H1 (cell line): ENCODE measurements around the gene GALNT17. TPM values are rescaled to one million over a fixed set of nuclear protein-coding genes. Genes with fewer than 3 reads are reported as not detected.

Source experiments
- CTCF ChIA-PET: fragments of 300-600 bp; sonication (Branson Sonifier 250); formaldehyde crosslinking; loops from one replicate; lab custom pipeline; 2021; ENCODE audit not compliant: partially characterized antibody; lab: Charles Lee
- POLR2A ChIA-PET: fragments of 300-600 bp; sonication (Branson Sonifier 250); formaldehyde crosslinking; loops from one replicate; lab custom pipeline; 2021; ENCODE audit warnings: inconsistent platforms; ENCODE audit not compliant: partially characterized antibody; lab: Charles Lee
- DNase-seq, 2 experiments: peaks; one replicate each; pipeline versions ENCODE4 v3.0.0 to v3.0.0-alpha.2; 2010 to 2022; ENCODE audit warnings: low spot score in 2 of 2, low read depth in 1 of 2, mixed read lengths in 1 of 2
- FAIRE-seq: peaks from 2 replicates; lab custom pipeline; 2011; peaks lifted over from hg19 to GRCh38; lab: Jason Lieb, UNC
- H2AFZ ChIP-seq: 2 replicates; pipeline ENCODE4 v1.8.1; 2012; ENCODE audit warnings: low read length, inconsistent platforms
- H2AK5ac ChIP-seq: 2 replicates; pipeline ENCODE4 v1.6.1; 2013; ENCODE audit warnings: low read depth, low read length
- H2BK120ac ChIP-seq: replicated peaks from 2 replicates; pipeline ENCODE3; 2013; ENCODE audit warnings: low read depth, low read length, inconsistent platforms
- H2BK12ac ChIP-seq: 2 replicates; pipeline ENCODE4 v1.6.1; 2013; ENCODE audit warnings: low read depth, low read length
- H2BK15ac ChIP-seq: 2 replicates; pipeline ENCODE4 v1.6.1; 2013; ENCODE audit warnings: low read length
- H2BK20ac ChIP-seq: 2 replicates; pipeline ENCODE4 v1.6.1; 2013; ENCODE audit warnings: low read length
- H2BK5ac ChIP-seq: 2 replicates; pipeline ENCODE4 v1.6.1; 2013; ENCODE audit warnings: low read depth, low read length
- H3K14ac ChIP-seq: 2 replicates; pipeline ENCODE4 v1.6.1; 2013; ENCODE audit warnings: inconsistent platforms; ENCODE audit not compliant: insufficient read length
- H3K18ac ChIP-seq: 2 replicates; pipeline ENCODE4 v1.6.1; 2013; ENCODE audit warnings: low read length; ENCODE audit errors: extremely low read depth
- H3K23ac ChIP-seq: 2 replicates; pipeline ENCODE4 v1.6.1; 2013; ENCODE audit warnings: inconsistent platforms; ENCODE audit not compliant: insufficient read length
- H3K23me2 ChIP-seq: 2 replicates; pipeline ENCODE4 v1.6.1; 2013; ENCODE audit warnings: low read depth, low read length
- H3K27ac ChIP-seq: 2 replicates; pipeline ENCODE4 v1.6.1; 2011; ENCODE audit warnings: low read depth, low read length, inconsistent platforms
- H3K27me3 ChIP-seq, 4 experiments: replicated peaks in 1 of 4; 1 replicate in 1 of 4; 2 replicates in 3 of 4; pipeline versions ENCODE4 v1.6.1 to v1.8.1; 2011 to 2013; ENCODE audit warnings: low read length in 3 of 4, mild to moderate bottlenecking in 3 of 4, inconsistent platforms in 2 of 4, mixed read lengths in 2 of 4, moderate library complexity in 1 of 4; ENCODE audit not compliant: control insufficient read depth in 3 of 4, insufficient read depth in 3 of 4; ENCODE audit errors: extremely low read depth in 1 of 4
- H3K36me3 ChIP-seq, 4 experiments: 2 replicates each; pipeline versions ENCODE4 v1.6.1 to v1.8.1; 2011 to 2013; ENCODE audit warnings: mild to moderate bottlenecking in 4 of 4, low read length in 3 of 4, moderate library complexity in 2 of 4, control low read depth in 1 of 4, inconsistent platforms in 1 of 4; ENCODE audit not compliant: insufficient read depth in 4 of 4, control insufficient read depth in 2 of 4
- H3K4ac ChIP-seq: replicated peaks from 2 replicates; pipeline ENCODE3; 2013; ENCODE audit warnings: low read length, low read depth, mixed read lengths, inconsistent platforms; ENCODE audit not compliant: insufficient read length
- H3K4me1 ChIP-seq, 4 experiments: replicated peaks in 1 of 4; 1 replicate in 1 of 4; 2 replicates in 3 of 4; pipeline versions ENCODE4 v1.6.1 to v1.8.1; 2011 to 2013; ENCODE audit warnings: low read length in 3 of 4, inconsistent platforms in 2 of 4, mixed read lengths in 1 of 4; ENCODE audit not compliant: insufficient read depth in 4 of 4, control insufficient read depth in 3 of 4
- H3K4me2 ChIP-seq, 2 experiments: 2 replicates each; pipeline versions ENCODE4 v1.6.1 to v1.8.1; 2011 to 2013; ENCODE audit warnings: low read depth in 2 of 2, low read length in 2 of 2, control low read depth in 1 of 2, inconsistent platforms in 1 of 2, mild to moderate bottlenecking in 1 of 2; ENCODE audit not compliant: insufficient read depth in 1 of 2
- H3K4me3 ChIP-seq, 4 experiments: fragments of 200-600, 300-600 bp in 1 of 4; sonication (generic), shearing (Covaris generic), sonication (Bioruptor Twin) in 1 of 4; 2 replicates each; pipeline versions ENCODE4 v1.5.1 to v1.8.1; 2011 to 2016; ENCODE audit warnings: low read length in 4 of 4, low read depth in 3 of 4, control low read depth in 2 of 4, inconsistent platforms in 2 of 4, mild to moderate bottlenecking in 2 of 4, mixed read lengths in 1 of 4, moderate library complexity in 1 of 4; ENCODE audit not compliant: insufficient read depth in 2 of 4; ENCODE audit errors: extremely low read depth in 1 of 4
- H3K56ac ChIP-seq: replicated peaks from 2 replicates; pipeline ENCODE3; 2013; ENCODE audit warnings: low read depth, mild to moderate bottlenecking, mixed read lengths, low read length, inconsistent platforms; ENCODE audit not compliant: insufficient read length
- H3K79me1 ChIP-seq: 2 replicates; pipeline ENCODE4 v1.6.1; 2013; ENCODE audit warnings: low read depth, low read length, control low read depth
- H3K79me2 ChIP-seq, 2 experiments: 2 replicates each; pipeline versions ENCODE4 v1.6.1 to v1.8.1; 2012 to 2013; ENCODE audit warnings: low read length in 2 of 2, mild to moderate bottlenecking in 2 of 2, inconsistent platforms in 1 of 2; ENCODE audit not compliant: insufficient read depth in 2 of 2, control insufficient read depth in 1 of 2
- H3K9ac ChIP-seq, 4 experiments: replicated peaks in 1 of 4; 1 replicate in 1 of 4; 2 replicates in 3 of 4; pipeline versions ENCODE4 v1.6.1 to v1.8.1; 2011 to 2013; ENCODE audit warnings: low read depth in 3 of 4, low read length in 3 of 4, control low read depth in 2 of 4, mild to moderate bottlenecking in 2 of 4, moderate library complexity in 2 of 4, inconsistent platforms in 1 of 4; ENCODE audit errors: extremely low read depth in 1 of 4
- H3K9me3 ChIP-seq, 2 experiments: 2 replicates each; pipeline versions ENCODE4 v1.6.1 to v1.8.1; 2012 to 2013; ENCODE audit warnings: mild to moderate bottlenecking in 2 of 2, moderate library complexity in 2 of 2, control low read depth in 1 of 2, inconsistent platforms in 1 of 2, low read depth in 1 of 2, low read length in 1 of 2, mixed read lengths in 1 of 2; ENCODE audit not compliant: insufficient read depth in 2 of 2
- H4K20me1 ChIP-seq, 2 experiments: replicated peaks in 1 of 2; 2 replicates each; pipeline versions ENCODE3 to v1.8.1; 2011 to 2013; ENCODE audit warnings: inconsistent platforms in 2 of 2, low read length in 2 of 2, mild to moderate bottlenecking in 1 of 2; ENCODE audit not compliant: insufficient read depth in 2 of 2, control insufficient read depth in 1 of 2
- H4K5ac ChIP-seq: 2 replicates; pipeline ENCODE4 v1.6.1; 2013; ENCODE audit warnings: low read length, low read depth, mixed read lengths, inconsistent platforms; ENCODE audit not compliant: insufficient read length
- H4K8ac ChIP-seq: 2 replicates; pipeline ENCODE4 v1.8.0; 2013; ENCODE audit warnings: mild to moderate bottlenecking, moderate library complexity, low read length, inconsistent platforms; ENCODE audit not compliant: insufficient read depth; ENCODE audit errors: extremely low read depth
- H4K91ac ChIP-seq: replicated peaks from 2 replicates; pipeline ENCODE3; 2013; ENCODE audit warnings: low read length, mixed read lengths, inconsistent platforms; ENCODE audit not compliant: insufficient read length
- ATF3 ChIP-seq: IDR thresholded peaks from 2 replicates; pipeline ENCODE4 v1.6.1; 2011; ENCODE audit warnings: low read depth, mild to moderate bottlenecking, low read length; ENCODE audit not compliant: insufficient read depth
- CEBPB ChIP-seq: IDR thresholded peaks from 2 replicates; pipeline ENCODE4 v1.6.1; 2012; ENCODE audit warnings: low read depth, low read length
- E2F6 ChIP-seq: IDR thresholded peaks from 2 replicates; pipeline ENCODE4 v1.6.1; 2012; ENCODE audit warnings: inconsistent platforms
- GTF2F1 ChIP-seq: IDR thresholded peaks from 2 replicates; pipeline ENCODE4 v1.6.1; 2012; ENCODE audit warnings: low read depth, low read length, improper control_type of control experiment, borderline replicate concordance
- RFX5 ChIP-seq: IDR thresholded peaks from 2 replicates; pipeline ENCODE4 v1.6.1; 2011; ENCODE audit warnings: low read depth, low read length, improper control_type of control experiment, borderline replicate concordance
- SIN3A ChIP-seq, 2 experiments: IDR thresholded peaks in 1 of 2; conservative IDR thresholded peaks in 1 of 2; 2 replicates each; pipeline ENCODE4 v1.6.1; 2011 to 2012; ENCODE audit warnings: low read length in 2 of 2, improper control_type of control experiment in 1 of 2, low read depth in 1 of 2, mild to moderate bottlenecking in 1 of 2
- SP2 ChIP-seq: IDR thresholded peaks from 2 replicates; pipeline ENCODE4 v1.6.1; 2012; ENCODE audit warnings: mild to moderate bottlenecking, low read length, inconsistent platforms
- TAF7 ChIP-seq: optimal IDR thresholded peaks from 2 replicates; pipeline ENCODE3; 2011; ENCODE audit warnings: low read depth, mild to moderate bottlenecking, inconsistent platforms, low read length, moderate library complexity, borderline replicate concordance
- TEAD4 ChIP-seq: IDR thresholded peaks from 2 replicates; pipeline ENCODE4 v1.6.1; 2012; ENCODE audit warnings: low read depth, low read length, inconsistent platforms, mixed read lengths
- WGBS, 2 experiments: shearing (Covaris generic) in 1 of 2; methylation state at CpG; one replicate each; pipeline versions ENCODE4 v1.1.6 to v1.1.7; 2013 to 2015; ENCODE audit warnings: low lambda C conversion rate in 2 of 2, mixed read lengths in 2 of 2, inconsistent platforms in 1 of 2, low coverage in 1 of 2, missing lambda C conversion rate in 1 of 2; ENCODE audit not compliant: insufficient replicate concordance in 2 of 2, insufficient coverage in 1 of 2, insufficient read length in 1 of 2; ENCODE audit errors: extremely low coverage in 1 of 2, missing lambda C conversion rate in 1 of 2; 5-methylcytosine and 5-hydroxymethylcytosine counted together
- polyA plus RNA-seq, 7 experiments: library from polyadenylated mRNA; depleted of rRNA in 3 of 7; stranded (reverse) in 5 of 7; unstranded in 2 of 7; fragments of >200 nt in 5 of 7; fragments of 200-250 nt in 2 of 7; gene quantifications; 1 replicate in 5 of 7; 2 replicates in 1 of 7; 4 replicates in 1 of 7; pipeline versions ENCODE4 v1.2.1 to v1.2.3, GENCODE V29; 2011 to 2013; ENCODE audit warnings: missing spikeins in 2 of 7, mixed read lengths in 2 of 7
- total RNA-seq: library from RNA; stranded (reverse); fragmentation: NEBNext Ultra II Directional; extraction: Animal tissue kit (Norgen Biotek cat#: 25700); gene quantifications from 2 replicates; pipeline ENCODE4 v1.2.1, GENCODE V29; 2021

Gene GALNT17
- total and polyA plus RNA-seq, 2 of the 8 experiments (the other 6 are each of a cell fraction or from before 2014, with no cell fraction given) = 37.7 to 47.0 TPM

DNA sequence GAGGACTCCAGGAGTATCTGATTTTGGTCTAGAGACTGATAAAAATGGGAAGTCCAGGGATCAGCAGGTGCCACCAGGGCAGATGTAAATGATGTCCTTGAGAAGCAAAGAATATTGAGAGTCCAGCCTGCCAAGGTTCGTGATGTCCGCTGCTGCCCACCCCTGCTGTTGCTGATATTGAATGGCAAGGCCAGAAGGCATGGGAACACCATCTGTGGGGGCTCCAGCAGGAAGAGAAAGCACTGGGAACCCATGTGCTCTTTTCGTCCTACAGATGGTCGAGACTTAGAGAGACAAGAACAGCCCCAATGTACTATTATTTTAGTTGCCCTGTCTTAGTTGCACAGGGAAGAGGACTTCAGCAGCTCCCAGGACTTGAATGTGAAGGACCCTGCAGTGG, 363.9 kb downstream of the GALNT17 start:
- CTCF ChIA-PET = no interaction called here
- H3K27me3 ChIP-seq = no peaks in the 10 kb centered on the region
- H3K36me3 ChIP-seq = no peaks in the 10 kb centered on the region
- H2BK5ac ChIP-seq = 0 out of 2 replicates have a peak overlapping the region, but pooled peaks have one; percentile 8
- H3K27ac ChIP-seq = no peak overlapping the region
- no peak overlapping the region for H2AFZ ChIP-seq
- no peak overlapping the region for H3K56ac ChIP-seq
- H3K23me2 ChIP-seq = no peaks in the 10 kb centered on the region
- no peak overlapping the region for H3K4me2 ChIP-seq
- no peak overlapping the region for H3K9ac ChIP-seq
- no peaks in the 10 kb centered on the region for H3K79me2 ChIP-seq
- H3K4me1 ChIP-seq = peaks cover 2 to 8% (median 3%) of the 10 kb centered on the region in 4 experiments; a peak in 5 of 7 replicates
- no peak overlapping the region for H4K8ac ChIP-seq
- H4K91ac ChIP-seq = no peak overlapping the region
- H2BK120ac ChIP-seq = no peak overlapping the region
- H3K79me1 ChIP-seq = no peaks in the 10 kb centered on the region
- no peak overlapping the region for H3K4ac ChIP-seq
- H3K23ac ChIP-seq = no peak overlapping the region
- no peak overlapping the region for H4K5ac ChIP-seq
- no peak for DNase-seq
- no peak overlapping the region for H3K14ac ChIP-seq
- 0 out of 2 replicates have a peak overlapping the region, but pooled peaks have one; percentile 22 for H3K18ac ChIP-seq
- POLR2A ChIA-PET = no interaction called here
- no peaks in the 10 kb centered on the region for H4K20me1 ChIP-seq
- H2BK12ac ChIP-seq = no peak overlapping the region; the same call in 1 of the 2 replicates
- 0 out of 2 replicates have a peak overlapping the region, but pooled peaks have one; percentile 7 for H2AK5ac ChIP-seq
- no peak overlapping the region for H2BK15ac ChIP-seq
- no peaks in the 10 kb centered on the region for H3K9me3 ChIP-seq
- no peak overlapping the region for H2BK20ac ChIP-seq
- no peak for FAIRE-seq
- no peak overlapping the region for H3K4me3 ChIP-seq
- WGBS, 2 experiments = 91% methylated on average over 4 of the region's 4 CpGs; no CpG with 5 or more reads in 1 of the 2 experiments
- TF ChIP-seq TEAD4 = no peak
- TF ChIP-seq CEBPB = no peak
- no peak for TF ChIP-seq SP2
- no peak for TF ChIP-seq ATF3
- no peak for TF ChIP-seq GTF2F1
- no peak for TF ChIP-seq RFX5
- TF ChIP-seq TAF7 = no peak
- no peak for TF ChIP-seq SIN3A (conservative IDR thresholded peaks at IDR 0.05 in 1 of 2, IDR thresholded peaks at IDR 0.05 in 1 of 2; ENCODE audit: low read depth in 1 of 2, low read length in 2 of 2)
- no peak for TF ChIP-seq E2F6
